Activated CD8-positive, alpha-beta memory T cell treated with anti-CD3 and anti-CD28 coated beads, Interleukin-2, amount 50 U/mL, for 24 hours (primary cell): ENCODE results near the gene ARHGAP18.

Experiments
- DNase-seq: peaks from one replicate; pipeline ENCODE4 v3.0.0-alpha.2; 2020; ENCODE audit errors: extremely low read depth

Gene ARHGAP18

DNA sequence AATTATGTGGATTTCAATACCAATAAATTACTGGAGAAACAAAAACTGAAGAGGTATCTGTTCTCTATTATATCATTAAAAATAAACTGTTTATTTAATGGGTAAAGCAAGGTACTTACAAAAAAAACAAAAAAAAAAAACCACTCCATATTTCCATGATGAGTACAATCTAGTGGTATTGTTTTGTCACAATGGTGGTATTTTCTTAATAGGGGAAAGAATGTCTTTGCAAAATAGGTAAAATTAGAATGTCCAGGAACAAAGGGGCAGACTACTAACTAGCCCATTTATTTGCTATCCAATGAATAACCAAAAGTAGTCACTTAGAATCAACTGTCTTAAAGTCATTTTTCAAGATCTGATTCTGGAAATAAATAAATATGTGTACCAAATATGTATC, 92.0 kb downstream of the ARHGAP18 start:
- no peak for DNase-seq

DNA sequence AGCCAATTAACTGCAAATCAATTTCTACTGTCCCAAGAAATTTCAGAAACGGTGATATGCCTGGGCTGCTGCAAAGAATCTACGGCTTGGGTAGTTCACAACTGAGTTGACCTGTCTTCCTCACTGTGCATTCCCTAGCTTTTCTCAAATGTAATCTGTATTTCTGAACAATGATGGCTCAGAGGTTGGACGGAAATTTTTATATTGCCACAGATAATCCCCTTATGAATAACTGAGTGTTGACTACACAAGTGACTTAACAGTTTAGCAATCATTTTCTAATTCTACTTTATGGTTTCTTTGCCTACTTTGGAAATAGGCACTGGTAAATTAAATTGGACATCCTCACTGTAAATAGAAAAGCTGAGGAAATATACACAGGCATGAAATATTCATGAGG, 94.5 kb downstream of the ARHGAP18 start:
- no peak for DNase-seq

DNA sequence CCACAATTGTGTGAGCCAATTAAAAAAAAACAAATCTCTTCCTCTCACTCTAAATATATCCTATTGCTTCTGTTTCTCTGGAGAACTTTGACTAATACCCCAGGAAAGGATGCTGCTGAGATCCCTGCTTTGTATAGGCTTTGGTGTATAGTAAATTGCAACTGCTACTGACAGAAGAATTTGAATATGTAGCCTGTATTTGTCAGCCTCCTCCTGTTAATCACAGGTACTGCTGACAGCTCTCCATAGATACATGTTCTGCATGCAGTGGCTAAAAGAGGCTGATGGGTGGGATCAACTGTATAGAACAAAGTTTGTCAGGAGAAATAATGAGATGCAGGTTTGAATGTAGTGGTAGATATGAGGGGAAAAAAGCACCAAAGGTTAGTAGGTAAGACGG, 95.0 kb downstream of the ARHGAP18 start:
- no peak for DNase-seq

DNA sequence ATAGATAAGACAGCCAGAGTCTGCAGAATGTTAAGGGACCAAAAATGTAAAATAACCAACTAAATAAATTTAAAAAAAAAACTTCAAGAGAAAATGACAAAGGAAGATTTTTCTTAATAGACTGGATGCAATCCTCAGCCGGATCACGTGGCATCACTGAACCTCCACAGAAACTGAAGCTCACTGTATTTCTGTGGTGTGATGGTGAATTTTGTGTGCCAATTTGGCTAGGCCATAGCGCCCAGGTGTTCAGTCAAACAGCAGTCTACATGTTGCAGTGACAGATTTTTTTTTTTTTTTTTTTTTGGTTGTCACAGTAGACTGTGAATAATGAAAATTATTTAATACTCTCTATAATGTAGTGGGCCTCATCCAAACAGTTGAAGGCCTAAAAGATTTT, 95.5 kb downstream of the ARHGAP18 start:
- no peak for DNase-seq

DNA sequence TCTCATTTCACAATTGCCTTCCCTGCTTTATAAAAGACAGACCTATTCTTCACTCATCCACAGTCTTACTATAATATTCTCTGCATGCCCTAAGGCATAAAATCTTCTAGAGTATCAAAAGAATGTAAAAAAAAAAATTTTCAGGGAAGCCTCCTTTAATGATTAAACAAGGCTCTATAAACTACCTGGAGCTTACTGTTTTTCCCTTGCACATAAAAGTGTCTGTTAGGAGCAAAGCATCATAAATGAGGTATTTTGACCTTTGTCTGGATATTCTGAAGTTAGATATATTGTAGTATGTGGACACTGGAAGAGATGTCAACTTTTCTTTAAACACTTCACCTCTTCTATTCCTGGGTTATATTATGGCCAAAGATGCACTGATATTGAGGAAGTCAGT, 97.5 kb downstream of the ARHGAP18 start:
- DNase-seq, result no peak

DNA sequence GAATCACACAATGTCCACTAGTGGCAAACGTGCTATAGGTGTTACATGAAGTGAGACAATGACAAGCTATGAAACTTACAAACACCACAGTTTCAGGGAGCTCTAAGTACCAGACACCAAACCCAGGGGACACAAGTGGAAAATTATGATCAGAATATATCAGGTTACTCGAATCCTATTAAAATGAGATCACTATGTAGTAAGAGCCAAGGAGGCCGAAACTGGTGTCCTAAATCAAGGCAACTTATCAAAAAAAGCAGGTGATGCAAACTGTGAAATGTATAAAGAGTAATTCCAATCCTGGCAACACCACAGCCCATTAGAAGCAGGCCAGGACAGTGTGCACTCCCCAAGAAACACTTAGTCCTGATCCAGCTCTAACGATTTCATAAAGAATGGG, 100.3 kb downstream of the ARHGAP18 start:
- no peak for DNase-seq

DNA sequence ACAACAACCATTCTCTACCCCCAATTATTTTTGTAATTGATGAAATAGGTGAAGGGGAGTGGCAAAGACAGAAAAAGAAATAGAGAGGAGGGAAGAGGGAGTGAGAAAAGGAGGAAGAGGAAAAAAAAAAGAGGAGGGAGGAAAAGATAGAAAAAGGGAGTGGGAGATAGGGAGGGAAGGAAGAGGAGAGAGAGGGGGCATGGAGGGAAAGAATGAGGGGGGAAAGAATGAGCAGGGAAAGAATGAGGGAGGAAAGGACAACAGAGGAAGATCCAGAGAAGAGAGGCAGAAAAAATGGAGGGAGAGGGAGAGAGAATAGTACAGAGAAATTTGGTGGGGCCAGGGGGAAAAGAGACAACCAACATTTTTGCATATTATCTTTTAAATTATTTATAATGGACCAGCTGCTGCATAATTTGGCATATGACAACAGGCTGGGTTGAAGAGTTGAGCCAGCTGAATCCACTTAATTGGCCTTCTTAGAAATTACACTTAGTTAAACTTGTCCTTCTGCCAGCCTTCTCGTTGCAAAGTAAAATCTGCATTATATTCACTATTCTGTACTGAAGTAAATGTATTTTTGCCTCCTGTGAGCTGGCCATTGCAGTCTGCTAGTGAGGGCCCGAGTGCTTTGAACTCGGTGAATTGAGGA, 101.0 kb downstream of the ARHGAP18 start:
- DNase-seq, result no peak

DNA sequence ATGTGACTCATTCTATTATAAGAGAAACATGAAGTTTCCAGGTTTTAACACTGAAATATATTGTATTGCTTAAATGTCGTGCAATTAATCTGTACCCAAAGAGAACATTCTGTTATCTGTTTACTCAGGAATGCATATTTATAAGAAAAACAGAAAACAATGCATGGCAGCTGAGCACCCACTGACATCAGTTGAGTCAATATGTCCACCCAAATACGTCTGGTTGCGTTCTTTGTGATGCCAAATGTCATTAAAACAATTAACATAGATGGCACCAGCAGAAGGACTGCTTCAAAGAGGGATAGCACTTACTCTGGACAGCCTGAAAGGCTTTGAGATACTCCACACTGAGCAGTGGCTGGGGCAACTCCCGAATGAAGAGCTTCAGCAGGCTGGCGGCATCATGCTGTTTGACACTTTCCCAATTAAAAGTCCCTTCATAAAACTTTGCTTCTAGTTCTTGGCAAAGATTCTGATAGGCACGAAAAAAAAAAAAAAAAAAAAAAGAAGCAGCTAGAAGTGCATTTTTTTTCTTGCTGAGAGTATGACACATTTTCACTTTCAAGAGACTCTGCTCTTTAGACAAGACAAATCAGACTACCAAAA, 102.3 kb downstream of the ARHGAP18 start:
- DNase-seq, result no peak

DNA sequence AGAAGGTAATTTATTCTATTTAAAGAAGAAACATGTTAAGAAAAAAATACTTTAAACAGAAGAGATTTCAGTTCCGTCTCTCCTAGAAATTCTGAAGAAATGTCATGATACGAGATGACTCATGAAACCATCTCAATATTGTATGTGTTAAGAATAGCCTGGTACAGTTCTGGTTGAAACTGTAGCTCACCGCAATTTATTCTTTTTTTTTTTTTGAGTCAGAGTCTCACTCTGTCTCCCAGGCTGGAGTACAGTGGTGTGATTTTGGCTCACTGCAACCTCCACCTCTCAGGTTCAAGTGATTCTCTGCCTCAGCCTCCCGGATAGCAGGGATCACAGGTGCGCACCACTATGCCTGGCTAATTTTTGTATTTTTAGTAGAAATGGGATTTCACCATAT, 103.3 kb downstream of the ARHGAP18 start:
- no peak for DNase-seq

DNA sequence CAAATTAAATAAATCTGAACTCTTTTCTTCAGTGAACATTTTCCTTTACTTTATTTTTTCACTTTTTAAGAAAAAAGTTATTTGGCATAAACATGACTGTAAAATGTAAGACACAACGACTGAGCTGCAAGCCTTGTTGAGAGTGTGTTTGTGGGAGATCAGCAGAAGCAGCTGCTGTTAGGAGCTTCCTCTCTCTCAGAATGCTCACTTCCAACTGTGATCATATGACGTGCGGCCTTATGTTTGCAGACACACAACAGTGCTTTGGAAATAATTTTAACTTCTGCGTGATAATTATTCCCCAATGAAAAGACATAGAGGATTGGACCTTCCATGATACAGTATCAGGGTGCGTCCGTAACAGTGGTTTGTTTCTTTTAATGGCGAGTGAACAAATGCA, 104.0 kb downstream of the ARHGAP18 start:
- no peak for DNase-seq

DNA sequence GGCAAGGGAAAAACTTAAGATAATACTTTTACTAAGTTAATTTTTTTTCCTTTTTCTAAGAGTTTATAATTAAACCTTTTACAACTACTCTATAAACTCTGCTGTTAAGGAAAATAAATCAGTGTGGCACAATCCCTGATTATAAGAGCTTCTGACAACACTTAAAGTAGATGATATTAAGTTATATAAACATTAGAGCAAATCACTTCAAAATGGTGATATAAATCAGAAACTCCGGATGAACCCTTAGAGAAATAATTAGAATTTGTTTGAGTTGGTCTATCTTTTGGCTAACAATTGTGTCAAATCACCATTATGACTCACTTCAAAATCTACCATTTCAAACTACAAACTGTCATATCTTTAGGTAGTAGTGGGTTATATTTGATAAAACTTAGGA, 104.9 kb downstream of the ARHGAP18 start:
- no peak for DNase-seq

DNA sequence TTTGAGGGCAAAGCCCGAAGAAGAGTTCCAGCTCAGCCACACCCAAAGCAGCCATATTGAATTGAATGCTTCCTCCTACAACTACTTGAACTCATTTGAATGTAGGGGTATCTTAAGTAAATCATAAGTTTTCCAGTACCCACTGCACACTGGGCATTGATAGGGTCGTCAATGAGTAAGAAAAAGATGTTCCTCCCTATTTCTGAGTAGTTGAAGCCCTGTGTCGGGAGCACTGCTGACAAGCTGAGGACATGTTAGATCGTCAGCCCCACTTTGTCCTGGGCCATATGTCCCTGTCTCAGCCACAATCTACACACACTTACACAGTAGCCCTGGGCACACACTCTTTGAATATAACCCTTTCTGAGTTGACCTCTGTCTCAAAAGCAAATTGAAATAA, 105.7 kb downstream of the ARHGAP18 start:
- DNase-seq, result no peak

DNA sequence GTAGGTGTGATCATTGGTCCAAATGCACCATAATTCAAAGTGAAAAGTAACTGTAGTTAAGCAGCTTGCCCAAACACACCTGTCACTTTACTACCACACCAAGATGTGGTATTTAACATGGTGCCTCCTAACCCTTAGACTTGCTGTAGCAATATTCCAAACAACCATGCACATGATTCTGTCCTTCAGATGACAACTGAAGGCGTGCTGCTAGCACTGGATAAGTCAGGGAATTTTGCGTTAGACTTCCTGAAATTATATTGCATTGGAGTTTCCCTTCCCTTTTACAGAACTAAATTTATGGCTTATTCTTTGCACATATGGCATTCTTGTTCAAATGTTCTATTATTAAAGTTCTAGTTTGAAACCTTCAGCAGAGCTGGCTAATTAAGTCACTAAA, 106.2 kb downstream of the ARHGAP18 start:
- no peak for DNase-seq

DNA sequence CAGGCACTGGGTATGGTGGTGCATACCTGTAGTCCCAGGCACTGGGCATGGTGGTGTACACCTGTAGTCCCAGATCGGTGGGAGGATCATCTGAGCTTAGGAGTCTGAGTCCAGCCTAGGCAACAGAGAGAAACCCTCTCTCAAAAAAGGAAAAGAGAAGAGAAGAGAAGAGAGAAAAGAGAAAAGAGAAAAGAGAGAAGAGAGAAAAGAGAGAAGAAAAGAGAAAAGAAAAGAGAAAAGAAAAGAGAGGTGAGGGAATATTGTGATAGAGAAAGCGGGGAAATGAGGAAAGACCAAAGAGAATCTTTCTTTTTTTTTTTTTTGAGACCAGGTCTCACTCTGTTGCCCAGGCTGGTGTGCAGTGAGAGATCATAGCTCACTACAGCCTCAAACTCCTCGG, 108.7 kb downstream of the ARHGAP18 start:
- no peak for DNase-seq

DNA sequence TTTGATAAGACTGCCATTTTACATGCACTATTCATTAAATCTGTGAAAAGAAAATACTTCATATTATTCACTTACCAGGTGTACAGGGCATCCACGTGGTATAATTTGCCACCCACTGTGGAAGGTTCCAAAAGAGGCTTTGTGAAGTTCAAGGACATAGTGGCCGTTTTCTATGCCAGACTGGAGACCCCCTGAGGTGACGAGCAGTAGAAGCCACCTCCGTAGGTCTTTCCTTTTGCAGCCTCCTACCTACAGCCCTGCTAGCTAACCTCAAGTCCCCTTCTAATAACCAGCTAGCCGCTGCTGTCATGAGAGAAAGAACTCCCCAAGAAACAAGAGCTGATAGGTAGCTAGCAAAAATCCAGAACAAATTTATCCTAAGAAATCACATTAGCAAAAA, 110.5 kb downstream of the ARHGAP18 start:
- DNase-seq, result no peak

DNA sequence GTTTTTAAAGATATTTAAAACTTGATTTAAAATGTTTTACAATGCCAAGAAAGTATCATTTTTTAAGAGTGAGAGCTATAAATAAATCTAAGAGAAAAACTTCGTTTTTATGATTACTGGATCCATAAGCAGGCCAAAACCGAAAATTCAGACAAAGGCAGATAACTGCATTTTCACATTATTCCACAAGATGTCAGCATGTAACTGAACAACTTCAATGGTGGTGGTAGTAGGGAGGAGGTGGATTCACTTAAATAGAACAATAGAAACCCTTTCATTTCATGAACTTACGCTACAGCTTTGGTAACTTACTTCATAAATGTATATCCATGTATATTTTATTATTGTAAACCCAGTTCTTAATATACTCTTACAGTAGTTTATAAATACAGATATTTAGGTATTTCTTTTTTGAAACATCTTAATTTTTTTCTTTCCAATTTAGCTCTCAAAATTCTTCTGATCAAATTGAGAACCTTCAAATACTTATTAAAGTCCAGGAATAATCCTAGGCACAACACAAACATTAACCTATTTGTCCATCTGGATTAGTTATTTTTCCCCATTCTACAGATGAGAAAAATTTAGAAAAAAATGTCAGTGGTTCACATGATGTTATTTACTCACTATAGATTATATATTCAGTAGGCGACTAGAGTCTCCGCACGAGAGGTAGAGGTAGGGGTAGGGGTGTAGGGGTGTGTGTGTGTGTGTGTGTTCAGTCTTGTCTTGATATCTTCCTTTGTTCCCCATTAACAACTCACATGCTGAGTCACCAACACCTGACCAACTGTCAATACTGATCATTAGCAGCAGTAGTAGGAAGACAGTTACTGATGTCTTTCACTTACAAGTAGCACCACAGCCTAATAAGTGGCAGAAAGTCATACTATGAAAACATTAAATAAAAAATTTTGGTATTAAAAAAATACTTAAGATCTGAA, 111.5 kb downstream of the ARHGAP18 start:
- DNase-seq, result no peak

DNA sequence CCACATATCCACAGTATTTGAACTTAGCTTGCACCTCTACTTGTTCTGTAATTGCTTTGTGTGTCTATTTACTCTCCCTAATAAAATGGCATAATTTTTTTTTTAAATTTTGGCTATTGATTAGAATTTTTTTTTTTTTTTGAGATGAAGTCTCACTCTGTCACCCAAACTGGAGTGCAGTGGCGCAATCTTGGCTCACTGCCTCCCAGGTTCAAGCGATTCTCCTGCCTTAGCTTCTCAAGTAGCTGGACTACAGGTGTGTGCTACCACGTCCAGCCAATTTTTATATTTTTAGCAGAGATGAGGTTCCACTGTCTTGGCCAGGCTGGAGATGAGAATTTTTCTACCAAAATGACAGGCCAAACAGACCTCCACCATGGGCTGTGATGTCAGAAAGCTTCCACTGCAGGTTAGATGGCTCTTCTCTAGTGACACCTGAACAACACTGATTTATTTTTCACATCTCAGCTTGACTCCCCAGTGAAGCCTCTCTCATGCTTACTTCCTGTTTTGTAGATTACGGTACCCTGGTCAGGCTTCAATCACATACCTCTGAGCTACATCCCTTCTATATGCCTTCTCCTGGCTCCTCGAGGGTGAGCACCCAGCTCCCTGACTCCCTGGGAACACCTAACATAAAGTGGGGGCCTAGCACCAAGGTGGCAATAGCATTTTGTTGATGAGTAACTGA, 112.8 kb downstream of the ARHGAP18 start:
- DNase-seq, result no peak

DNA sequence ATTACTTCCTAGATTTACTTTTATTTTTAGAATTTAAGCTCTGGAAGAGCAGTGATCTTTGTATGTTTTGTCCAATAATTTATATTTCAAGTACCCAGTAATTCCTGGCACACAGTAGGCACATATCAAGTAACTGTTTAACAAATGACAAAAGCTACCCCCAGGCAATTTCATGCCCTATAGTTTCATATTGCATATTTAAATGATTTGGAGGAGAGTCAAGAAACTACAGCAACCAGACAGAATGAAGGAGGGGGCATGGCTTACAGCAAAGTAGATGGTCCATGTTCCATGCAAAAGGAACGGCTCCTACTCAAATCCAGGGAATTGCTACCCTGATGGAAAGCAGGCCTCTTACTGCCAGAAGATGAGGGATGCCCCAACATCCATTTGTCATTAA, 113.5 kb downstream of the ARHGAP18 start:
- no peak for DNase-seq

DNA sequence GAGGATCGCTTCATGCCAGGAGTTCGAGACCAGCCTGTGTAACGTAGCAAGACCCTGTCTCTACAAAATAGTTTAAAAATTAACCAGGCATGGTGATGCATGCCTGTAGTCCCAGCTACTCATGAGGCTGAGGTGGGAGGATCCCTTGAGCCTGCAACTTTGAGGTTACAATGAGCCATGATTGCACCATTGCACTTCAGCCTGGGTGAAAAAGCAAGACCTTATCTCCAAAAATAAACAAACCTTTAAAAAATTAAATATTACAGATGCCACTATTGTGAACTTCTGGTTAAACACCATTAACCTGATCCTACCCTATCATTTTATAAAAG, 116.8 kb downstream of the ARHGAP18 start:
- no peak for DNase-seq

DNA sequence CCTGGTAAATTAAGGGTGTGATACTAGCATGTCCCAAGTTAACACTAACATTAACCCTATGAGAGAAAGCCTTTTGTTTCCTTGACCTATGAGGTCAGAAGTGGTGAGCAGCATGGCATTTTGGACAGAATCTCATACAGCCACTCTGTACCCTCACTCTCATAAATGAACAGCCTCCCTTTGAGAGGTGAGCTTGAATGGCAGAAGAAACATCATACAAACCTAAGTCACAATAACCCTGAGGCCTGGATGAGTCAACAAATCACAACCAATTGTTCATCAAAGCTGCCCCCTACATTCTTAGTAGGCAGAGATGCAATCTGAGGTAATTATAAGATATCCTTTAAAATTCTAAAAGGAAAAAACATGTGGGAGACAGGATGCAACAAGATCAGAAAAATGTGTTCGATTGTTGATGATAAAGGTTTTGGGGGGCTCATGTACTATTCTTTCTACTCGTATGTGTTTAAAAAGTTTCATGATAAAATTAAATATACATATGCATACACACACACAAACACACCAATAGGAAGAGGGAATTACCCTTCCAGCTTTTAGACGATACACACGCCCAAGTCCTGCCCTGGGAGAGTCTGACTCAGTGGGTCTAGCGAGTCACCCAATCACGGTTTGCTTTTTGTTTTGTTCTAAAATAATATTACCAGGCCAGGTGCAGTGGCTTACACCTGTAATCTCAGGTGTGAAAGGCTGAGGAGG, 117.3 kb downstream of the ARHGAP18 start:
- no peak for DNase-seq

DNA sequence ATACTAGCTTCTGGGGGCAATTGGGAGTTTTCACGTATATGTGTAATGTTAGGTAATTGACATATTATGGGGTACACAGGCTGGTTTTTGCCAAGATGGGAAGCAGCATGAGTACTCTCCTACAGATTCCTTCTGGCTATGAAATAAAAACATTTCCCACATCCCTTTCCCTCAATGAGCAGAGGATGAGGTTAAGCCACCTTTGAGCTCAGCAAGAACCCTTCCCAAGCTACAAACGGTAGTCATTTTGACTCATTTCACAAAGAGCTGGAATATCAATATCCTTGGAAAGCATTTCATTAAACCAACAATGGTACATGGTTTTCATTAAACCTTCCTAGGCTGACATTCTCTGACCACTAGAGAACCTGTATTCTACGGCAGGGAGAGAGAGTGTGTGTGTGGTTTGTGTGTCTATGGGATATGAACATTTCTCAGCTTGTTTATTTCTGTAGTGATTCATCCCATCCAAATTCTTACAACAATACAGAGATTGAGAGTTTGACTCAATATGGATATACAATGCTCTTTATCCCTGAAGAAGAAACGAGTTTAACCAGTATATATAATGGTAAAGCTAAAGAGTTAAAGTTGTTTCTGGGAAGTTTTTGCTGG, 119.5 kb downstream of the ARHGAP18 start:
- no peak for DNase-seq
